ACHN (cell line): ENCODE data around the gene KRT1.

ENCODE experiments used
- DNase-seq: peaks from one replicate; pipeline ENCODE4 v3.0.0-alpha.2; 2015
- in situ Hi-C: cut with HindIII; loops from 2 replicates; pipeline ENCODE4 v1.10.0; 2017; ENCODE audit warnings: low sequenced_read_pairs, low pct_ligation_motif_present, low pct_unique_long_range_greater_than_20kb

KRT1 gene

DNA sequence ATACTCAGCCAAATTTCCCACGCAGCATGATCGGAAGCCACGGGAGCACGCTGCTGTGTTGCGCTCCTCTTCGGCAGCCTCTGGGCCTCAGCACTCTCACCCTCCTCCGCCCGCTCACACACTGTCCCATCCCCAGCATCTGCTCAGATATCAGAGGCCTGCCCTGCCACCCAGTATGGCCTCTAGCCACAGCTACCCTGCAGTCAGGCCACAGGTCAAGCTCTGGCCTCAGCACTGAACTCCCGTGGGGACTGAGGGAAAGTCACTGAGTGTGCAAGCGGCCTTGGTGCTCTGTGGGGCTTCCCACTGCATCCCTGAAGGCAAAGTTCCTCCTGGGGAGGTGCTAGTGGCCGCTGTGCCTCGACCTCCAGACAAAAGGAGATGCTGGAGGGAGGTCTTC is 21.1 kb upstream of the KRT1 start:
- no peak for DNase-seq
- in situ Hi-C loops: no loop called here

GRCh38 chr12:52699960-52700359 is 19.8 kb upstream of the KRT1 start:
- DNase-seq: no peak
- in situ Hi-C loops: no loop called here

DNA sequence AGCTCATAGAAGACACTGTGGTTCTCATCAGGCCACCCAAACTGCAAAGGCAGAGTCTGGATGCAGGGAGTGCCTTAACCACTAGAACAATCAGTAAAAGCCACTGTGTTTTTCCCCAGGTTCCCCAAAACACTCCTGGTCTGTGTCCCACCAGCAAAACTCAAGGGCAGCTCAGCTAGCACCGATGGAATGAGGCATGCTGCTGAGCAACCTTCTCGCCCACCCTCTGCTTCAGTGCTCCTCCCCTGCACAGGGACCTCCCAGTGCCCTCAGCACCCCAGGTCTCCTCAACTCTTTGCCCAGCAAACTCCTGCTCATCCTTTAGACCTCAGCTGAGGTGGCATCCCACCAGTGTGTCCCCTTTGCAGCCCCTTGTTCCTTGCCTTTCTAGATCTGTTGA is 19.2 kb upstream of the KRT1 start:
- no peak for DNase-seq
- in situ Hi-C loops: no loop called here

DNA sequence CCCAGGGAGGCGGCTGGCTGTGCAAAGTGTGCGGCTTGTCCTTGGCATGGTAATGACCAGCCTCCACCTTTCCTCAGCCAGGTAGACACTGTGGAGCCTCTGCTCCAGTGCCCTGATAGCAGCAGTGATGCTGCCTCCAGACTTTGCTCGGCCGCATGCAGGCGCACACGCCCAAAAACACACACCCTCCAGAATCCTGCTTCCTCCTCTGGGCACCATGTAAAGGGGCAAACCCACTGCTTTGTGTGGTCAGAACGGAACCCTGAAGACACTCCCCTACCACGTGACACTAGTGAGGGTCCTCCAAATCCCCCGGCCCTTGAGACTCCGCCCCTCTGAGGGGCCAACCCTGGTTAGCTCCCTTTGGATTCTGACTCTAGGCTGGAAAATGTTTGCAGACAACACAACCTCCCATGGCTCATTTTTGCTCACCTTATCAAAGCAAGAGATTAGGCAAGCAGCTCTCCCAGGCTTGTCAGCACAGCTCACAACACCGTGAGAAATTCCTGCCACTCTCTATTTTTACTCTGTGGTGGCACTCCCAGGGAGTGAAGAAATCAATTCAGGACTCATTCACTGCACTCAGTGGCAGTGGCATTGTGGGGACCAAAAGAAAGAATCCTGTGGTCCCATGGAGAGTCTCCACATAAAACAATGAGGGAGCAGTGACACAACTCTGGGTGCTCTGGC is 18.6 kb upstream of the KRT1 start:
- in situ Hi-C loops: no loop called here
- no peak for DNase-seq

GRCh38 chr12:52697058-52697582 is 16.9 kb upstream of the KRT1 start:
- no peak for DNase-seq
- in situ Hi-C loops: no loop called here

DNA sequence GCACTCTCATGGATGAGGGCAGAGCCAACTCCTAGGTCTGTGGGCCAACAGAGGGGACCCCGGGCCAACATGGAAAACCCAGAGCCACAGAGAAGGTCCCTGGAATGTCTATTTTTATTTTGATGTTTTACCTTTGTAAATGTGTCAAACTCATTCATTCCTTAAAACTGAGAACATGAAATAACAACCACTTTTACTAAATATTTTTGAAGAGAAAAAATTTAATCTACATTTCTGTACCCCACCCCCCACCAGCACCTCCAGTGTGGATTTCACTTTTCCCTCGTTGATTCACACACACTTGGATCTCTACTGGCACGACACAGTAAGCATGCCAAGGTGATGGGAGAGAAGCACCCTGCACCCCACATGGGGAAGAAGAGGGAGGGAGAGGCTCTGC is 16.4 kb upstream of the KRT1 start:
- in situ Hi-C loops: no loop called here
- DNase-seq: no peak

GRCh38 chr12:52695039-52695438 is 14.8 kb upstream of the KRT1 start:
- in situ Hi-C loops: no loop called here
- DNase-seq: no peak

- in situ Hi-C loops: no loop called here
- no peak for DNase-seq
These were observed 13.9 kb upstream of the KRT1 start for GRCh38 chr12:52694151-52694550.

DNA sequence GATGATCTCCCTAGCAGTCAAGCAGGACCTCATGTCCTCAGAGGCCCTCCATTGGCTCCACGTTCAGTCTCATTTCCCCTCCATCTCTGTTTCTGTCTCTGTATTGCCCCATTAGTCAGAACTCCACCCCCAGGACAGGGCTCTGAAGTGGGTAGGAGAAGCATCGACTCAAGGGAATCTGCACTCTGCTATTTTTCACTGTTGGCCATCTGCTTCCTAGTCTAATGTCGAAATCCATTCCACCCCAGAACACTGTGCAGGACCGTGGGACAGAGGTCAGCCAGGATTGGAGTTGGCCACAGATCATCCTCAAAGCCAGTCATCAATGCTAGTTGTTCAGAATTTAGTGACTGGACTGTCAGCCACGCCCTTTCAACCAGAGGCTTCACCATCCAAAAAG is 13.1 kb upstream of the KRT1 start:
- DNase-seq: no peak
- in situ Hi-C loops: no loop called here

DNA sequence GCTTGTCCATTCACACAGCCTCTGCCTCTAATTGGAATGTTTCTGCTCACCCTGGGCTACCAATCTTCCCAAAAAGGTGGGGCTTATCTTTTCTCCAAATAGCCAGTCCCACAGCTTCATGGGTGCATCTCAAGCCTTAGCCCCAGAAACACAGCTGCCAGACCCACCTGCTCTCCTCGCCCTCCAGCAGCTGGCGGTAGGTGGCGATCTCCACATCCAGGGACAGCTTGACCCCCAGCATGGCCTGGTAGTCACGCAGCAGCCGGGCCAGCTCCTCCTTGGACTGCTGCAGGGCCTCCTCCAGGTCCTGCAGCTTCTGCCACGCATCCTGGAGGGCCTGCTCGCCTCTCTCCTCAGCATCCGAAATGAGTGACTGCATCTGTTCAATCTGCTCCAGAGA is 12.0 kb upstream of the KRT1 start:
- in situ Hi-C loops: no loop called here
- no peak for DNase-seq

DNA sequence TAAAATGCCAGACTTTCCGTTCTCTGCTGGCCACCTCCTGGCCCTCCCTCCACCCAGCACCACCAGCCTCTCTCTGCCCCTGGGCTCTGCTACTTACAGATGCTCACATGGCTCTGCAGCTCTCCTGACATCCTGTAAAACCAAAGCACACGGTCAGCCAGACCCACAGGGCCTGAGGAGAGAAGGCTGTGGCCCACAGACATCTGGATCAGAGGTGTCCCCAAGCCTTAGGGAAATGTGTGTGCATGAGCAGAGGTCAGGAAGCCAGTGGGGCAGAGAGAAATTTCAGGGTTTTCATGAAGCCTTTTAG is 11.6 kb upstream of the KRT1 start:
- no peak for DNase-seq
- in situ Hi-C loops: no loop called here

GRCh38 chr12:52691076-52691840 is 11.1 kb upstream of the KRT1 start:
- in situ Hi-C loops: no loop called here
- peak; percentile 22 for DNase-seq

- DNase-seq: no peak
- in situ Hi-C loops: no loop called here
These were observed 10.3 kb upstream of the KRT1 start for GRCh38 chr12:52690351-52691075.

DNA sequence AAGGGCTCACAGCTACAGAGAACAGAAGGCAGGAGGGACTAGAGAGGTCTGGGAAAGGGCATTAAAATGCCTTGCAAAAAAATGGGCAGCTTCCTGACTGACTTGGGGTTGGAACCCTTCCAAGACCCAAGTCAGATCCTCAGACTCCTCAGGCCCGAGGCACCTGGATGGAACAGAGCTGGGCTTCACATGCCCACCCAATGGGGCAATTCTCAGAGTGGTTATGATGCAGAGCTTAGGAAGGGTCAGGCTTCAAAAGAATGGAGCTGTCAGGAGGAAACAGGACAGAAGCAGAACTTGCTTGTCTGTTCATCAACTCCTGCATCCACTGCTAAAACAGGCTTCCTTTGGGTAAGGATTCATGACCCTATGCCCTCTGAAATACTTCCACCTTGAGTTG is 9.7 kb upstream of the KRT1 start:
- in situ Hi-C loops: no loop called here
- DNase-seq: no peak

DNA sequence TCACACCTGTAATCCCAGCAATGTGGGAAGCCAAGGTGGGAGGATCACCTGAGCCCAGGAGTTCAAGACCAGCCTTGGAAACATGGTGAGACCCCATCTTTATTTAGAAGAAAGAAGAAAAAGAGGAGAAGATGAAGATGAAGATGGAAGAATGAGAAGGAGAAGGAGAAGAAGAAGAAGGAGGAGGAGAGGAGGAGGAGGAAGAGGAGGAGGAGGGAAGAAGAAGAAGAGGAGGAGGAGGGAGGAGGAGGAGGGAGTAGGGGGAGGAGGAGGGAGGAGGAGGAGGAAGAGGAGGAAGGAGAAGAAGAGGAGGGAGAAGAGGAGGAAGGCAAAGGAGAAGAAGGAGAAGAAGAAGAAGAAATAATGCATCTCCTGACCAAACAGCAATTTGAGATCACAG is 9.0 kb upstream of the KRT1 start:
- DNase-seq: no peak
- in situ Hi-C loops: no loop called here

GRCh38 chr12:52688481-52688880 is 8.3 kb upstream of the KRT1 start:
- no peak for DNase-seq
- in situ Hi-C loops: no loop called here

DNA sequence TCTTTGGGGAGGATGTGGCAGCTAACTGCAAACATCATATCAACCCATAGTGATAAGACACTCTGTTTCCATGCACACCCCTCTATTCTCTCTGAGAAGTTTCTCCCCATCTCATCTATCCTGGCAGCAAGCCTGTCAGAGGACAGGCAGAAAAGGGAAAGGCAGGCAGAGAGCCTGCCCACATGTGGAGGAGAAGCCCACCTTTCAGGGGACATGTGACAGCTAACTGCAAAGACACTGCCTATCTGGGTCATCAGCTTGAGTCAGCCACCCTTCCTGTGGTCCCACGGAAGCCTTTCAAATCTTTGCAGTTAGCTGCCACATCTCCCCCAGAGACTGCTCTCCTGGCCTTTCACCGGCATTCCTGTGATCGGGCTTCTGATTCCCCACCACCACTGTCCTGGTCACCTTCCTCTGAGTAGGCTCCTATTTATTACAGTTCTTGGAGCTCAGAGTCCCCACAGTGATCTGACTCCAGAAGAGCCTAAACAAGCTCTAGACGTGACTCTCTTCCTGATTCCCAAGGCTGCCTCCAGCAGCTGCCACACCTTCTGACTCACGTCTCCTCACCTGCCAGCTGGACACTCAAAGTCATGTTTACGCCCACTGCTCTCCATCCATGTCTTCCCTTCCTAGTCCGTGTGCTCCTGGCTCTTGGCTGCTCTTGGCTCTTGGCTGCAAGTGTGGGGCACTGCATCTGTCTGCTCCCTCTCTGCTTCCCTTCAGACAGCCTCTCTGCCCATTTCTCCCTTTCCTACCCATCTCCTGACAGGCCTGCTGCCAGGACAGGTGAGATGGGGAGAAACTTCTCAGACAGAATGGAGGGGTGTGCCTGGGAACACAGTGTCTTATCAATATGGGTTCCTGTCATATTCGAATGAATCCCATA is 7.5 kb upstream of the KRT1 start:
- no peak for DNase-seq
- in situ Hi-C loops: no loop called here

GRCh38 chr12:52686756-52687487 is 6.7 kb upstream of the KRT1 start:
- in situ Hi-C loops: no loop called here
- no peak for DNase-seq
